ENCODE data around the gene GNL1.
"Not testable (repeated sequence)": the region's sequence is repeated elsewhere in the genome, so short reads cannot be mapped to it uniquely, and the experiment has no call there.

GNL1 gene

DNA sequence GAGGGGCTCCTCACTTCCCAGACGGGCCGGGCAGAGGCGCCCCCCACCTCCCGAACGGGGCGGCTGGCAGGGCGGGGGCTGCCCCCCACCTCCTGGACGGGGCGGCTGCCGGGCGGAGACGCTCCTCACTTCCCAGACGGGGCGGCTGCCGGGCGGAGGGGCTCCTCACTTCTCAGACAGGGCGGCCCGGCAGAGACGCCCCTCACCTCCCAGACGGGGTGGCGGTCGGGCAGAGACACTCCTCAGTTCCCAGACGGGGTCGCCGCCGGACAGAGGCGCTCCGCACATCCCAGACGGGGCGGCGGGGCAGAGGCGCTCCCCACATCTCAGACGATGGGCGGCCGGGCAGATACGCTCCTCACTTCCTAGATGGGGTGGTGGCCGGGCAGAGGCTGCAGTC lies 57.6 kb downstream of the GNL1 start:
- not testable (repeated sequence) for DNase-seq (ENCODE audit: low read depth in 3 of 3)

DNA sequence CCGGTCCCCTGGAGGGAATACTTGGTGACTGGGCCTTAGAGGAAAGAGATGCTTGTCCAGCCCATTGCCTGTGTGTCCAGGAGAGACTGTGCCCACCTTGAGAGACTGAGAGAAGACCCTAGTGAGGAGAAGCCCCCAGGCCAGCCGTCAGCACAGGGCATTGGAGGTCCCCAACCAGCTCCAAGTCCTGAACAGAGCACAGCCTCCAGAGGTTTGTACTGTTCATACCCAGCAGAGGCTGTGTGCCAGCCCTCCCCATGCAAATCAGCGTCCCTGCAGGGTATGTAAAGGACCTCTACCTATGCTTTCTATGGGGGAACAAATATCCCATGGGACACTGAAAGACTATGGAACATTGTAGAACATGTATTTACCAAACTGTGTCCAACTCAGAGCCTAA lies 58.6 kb downstream of the GNL1 start:
- DNase-seq (ENCODE audit: low read depth in 3 of 3): no peak

DNA sequence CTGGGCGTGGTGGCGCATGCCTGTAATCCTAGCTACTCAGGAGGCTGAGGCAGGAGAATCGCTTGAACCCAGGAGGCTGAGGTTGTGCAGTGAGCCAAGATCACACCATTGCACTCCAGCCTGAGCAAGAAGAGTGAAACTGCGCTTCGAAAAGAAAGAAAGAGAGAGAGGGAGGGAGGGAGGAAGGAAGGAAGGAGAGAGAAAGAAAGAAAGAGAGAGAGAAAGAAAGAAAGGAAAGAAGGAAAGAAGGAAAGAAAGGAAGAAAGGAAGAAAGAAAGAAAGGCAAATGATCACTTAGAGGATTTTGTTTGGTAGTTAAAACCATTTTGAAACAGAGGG lies 59.1 kb downstream of the GNL1 start:
- DNase-seq (ENCODE audit: low read depth in 3 of 3): not testable (repeated sequence)

DNA sequence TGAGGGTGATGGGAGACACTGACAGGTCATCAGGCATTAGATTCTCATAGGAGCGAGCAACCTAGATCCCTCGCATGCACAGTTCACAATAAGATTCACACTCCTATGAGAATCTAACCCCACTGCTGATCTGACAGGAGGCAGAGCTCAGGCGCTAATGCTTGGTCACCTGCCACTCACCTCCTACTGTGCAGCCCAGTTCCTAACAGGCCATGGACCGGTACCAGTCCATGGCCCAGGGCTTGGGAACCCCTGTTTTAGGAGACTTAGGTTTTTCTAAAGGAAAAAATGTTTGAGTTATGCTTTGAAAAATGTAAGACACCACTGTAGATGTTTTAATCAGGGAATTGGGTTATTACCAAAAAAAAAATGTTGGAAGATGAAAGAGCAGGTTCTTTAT lies 60.3 kb downstream of the GNL1 start:
- no peak for DNase-seq (ENCODE audit: low read depth in 3 of 3)

DNA sequence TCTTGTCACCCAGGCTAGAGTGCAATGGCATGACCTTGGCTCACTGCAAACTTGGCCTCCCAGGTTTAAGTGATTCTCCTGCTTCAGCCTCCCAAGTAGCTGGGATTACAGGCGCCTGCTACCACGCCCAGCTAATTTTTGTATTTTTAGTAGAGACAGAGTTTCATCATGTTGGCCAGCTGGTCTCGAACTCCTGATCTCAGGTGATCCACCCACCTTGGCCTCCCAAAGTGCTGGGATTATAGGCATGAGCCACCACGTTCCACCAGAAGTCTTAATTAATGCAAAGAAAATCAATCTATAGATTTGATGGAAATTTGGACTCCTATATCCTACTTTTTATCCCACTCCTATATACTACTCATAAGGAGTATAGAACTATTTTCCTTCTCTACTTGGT lies 61.2 kb downstream of the GNL1 start:
- not testable (repeated sequence) for DNase-seq (ENCODE audit: low read depth in 3 of 3)

DNA sequence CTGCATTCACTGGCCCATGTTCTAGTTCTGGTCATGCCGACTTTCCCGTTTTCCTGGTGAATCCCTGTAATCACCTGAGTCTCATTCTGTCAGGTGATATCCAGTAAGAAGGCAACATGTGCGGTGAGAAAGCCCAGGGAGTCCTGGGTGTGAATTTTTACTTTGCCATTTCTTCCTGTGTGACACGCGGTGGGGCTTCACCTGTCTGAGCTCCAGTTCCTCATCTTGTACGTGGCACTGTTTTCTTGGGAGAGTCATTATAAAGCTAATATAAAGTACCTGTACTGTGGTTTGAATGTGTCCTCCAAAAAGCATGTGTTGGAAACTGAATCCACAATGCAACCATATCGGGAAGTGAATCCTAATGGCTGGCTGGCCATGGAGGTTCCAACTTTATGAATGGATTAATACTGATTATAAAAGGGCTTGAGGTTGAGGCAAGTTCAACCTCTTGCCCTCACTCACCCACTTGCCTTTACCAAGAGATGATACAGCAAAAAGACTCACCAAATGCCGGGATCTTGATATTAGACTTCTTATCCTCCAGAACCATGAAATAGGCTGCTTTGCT lies 61.9 kb downstream of the GNL1 start:
- no peak for DNase-seq (ENCODE audit: low read depth in 3 of 3)

DNA sequence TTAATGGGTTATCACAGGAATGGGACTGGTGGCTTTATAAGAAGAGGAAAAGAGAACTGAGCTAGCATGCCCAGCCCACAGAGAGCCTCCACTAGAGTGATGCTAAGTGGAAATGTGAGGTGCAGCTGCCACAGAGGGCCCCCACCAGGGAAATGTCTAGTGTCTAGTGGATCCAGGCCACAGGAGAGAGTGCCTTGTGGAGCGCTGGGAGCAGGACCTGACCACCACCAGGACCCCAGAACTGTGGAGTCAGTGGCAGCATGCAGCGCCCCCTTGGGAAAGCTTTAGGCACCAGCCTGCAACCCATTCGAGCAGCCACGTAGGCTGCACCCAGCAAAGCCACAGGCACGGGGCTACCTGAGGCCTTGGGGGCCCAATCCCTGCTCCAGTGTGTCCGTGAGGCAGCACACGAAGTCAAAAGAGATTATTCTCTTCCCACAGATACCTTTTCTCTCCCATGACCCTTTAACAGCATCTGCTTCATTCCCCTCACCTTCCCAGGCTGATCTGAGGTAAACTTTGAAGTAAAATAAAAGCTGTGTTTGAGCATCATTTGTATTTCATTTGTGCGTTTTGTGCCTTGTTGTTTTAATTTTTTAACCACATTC lies 62.5 kb downstream of the GNL1 start:
- DNase-seq (ENCODE audit: low read depth in 3 of 3): no peak

DNA sequence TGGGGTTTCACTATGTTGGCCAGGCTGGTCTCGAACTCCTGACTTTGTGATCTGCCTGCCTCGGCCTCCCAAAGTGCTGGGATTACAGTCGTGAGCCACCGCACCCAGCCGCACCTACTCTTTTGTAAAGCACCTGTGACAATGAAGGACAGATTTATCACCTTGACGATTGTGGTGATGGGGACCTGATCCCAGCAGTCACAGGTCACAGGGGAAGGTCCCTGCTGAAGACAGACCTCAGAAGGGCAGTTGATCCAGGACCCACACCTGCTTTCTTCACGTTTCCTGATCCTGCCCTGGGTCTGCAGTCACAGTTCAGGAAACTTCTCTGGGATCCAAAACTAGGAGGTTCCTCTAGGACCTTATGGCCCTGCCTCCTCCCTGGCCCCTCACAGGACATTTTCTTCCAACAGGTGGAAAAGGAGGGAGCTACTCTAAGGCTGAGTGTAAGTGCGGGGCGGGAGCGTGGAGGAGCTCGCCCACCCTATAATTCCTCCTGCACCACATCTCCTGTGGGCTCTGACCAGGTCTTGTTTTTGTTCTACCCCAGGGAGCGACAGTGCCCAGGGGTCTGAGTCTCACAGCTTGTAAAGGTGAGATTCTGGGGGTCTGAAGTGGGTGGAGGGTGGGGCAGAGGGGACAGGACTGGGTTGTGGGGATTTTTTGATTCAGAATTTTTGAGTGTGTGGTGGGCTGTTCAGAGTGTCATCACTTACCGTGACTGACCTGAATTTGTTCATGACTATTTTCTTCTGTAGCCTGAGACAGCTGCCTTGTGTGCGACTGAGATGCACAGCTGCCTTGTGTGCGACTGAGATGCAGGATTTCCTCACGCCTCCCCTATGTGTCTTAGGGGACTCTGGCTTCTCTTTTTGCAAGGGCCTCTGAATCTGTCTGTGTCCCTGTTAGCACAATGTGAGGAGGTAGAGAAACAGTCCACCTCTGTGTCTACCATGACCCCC lies 64.0 kb downstream of the GNL1 start:
- DNase-seq (ENCODE audit: low read depth in 3 of 3): no peak
